ENCODE results near the gene MIF. TPM values are rescaled to one million over a fixed set of nuclear protein-coding genes. Genes with fewer than 3 reads are reported as not detected.

MIF gene
- total RNA-seq, 2 experiments from 2014 or later, result 836 to 882 TPM

- ChIA-PET CTCF (no interaction called here), POLR2A (interaction anchor here (0.9 kb wide), 1 partner anchor 30 kb away, joined by 3 read pairs; no protein-coding TSS in a partner anchor)
- H3K27me3 Mint-ChIP-seq, result no peaks in the 10 kb centered on the region
Measured at GRCh38 chr22:23883658-23884057, 10.5 kb upstream of the MIF start.

GRCh38 chr22:23884140-23884539 is 10.0 kb upstream of the MIF start:
- DNase-seq, result no peak
- Mint-ChIP-seq H3K27ac (no peak overlapping the region), H3K36me3 (ENCODE audit: low read depth) (no peaks in the 10 kb centered on the region), H3K27me3 (no peaks in the 10 kb centered on the region), H3K4me1 (no peaks in the 10 kb centered on the region), H3K4me3 (no peak overlapping the region), H3K9me3 (no peaks in the 10 kb centered on the region)
- ChIA-PET POLR2A (interaction anchor here (0.9 to 1.2 kb wide), 2 partner anchors 29 to 30 kb away, joined by 3 to 5 read pairs; no protein-coding TSS in a partner anchor), CTCF (interaction anchor here (1.7 kb wide), 1 partner anchor 10 kb away, joined by 11 read pairs; the partner anchor contains the start of gene MIF)

More at GRCh38 chr22:23883658-23884057, 10.5 kb upstream of the MIF start:
- no peak overlapping the region for H3K4me3 Mint-ChIP-seq
- no peaks in the 10 kb centered on the region for H3K4me1 Mint-ChIP-seq
- no peaks in the 10 kb centered on the region for H3K9me3 Mint-ChIP-seq
- DNase-seq, result no peak
- H3K36me3 Mint-ChIP-seq (ENCODE audit: low read depth), result no peaks in the 10 kb centered on the region
- H3K27ac Mint-ChIP-seq, result no peak overlapping the region

- Mint-ChIP-seq H3K4me3 (no peak overlapping the region), H3K27ac (no peak overlapping the region), H3K27me3 (no peaks in the 10 kb centered on the region), H3K9me3 (no peaks in the 10 kb centered on the region), H3K4me1 (peaks cover 14% of the 10 kb centered on the region), H3K36me3 (ENCODE audit: low read depth) (no peaks in the 10 kb centered on the region)
- POLR2A ChIA-PET, result interaction anchor here (0.7 to 1.4 kb wide), 2 partner anchors 9 to 43 kb away, joined by 3 to 4 read pairs; no protein-coding TSS in a partner anchor
- CTCF ChIA-PET, result interaction anchor here (0.6 kb wide), 1 partner anchor 433 kb away, joined by 4 read pairs; no protein-coding TSS in a partner anchor
- DNase-seq, result no peak
Measured at GRCh38 chr22:23888615-23889401, 5.4 kb upstream of the MIF start.

- Mint-ChIP-seq H3K27me3 (no peaks in the 10 kb centered on the region), H3K4me1 (peaks cover 15% of the 10 kb centered on the region), H3K9me3 (no peaks in the 10 kb centered on the region), H3K27ac (no peak overlapping the region), H3K4me3 (no peak overlapping the region), H3K36me3 (ENCODE audit: low read depth) (peaks cover 2% of the 10 kb centered on the region)
- no peak for DNase-seq
- CTCF ChIA-PET, result interaction anchor here (0.7 to 1.5 kb wide), 2 partner anchors 40 to 173 kb away, joined by 3 to 4 read pairs; no protein-coding TSS in a partner anchor
- POLR2A ChIA-PET, result interaction anchor here (1.0 kb wide), 1 partner anchor 24 kb away, joined by 6 read pairs; no protein-coding TSS in a partner anchor
Measured at GRCh38 chr22:23889620-23890019, 4.6 kb upstream of the MIF start.

- POLR2A ChIA-PET, result interaction anchor here (1.1 to 3.3 kb wide), 2 partner anchors 11 to 266 kb away, joined by 4 to 15 read pairs; no protein-coding TSS in a partner anchor
- DNase-seq, result no peak
- Mint-ChIP-seq H3K27me3 (no peaks in the 10 kb centered on the region), H3K27ac (peak overlapping the region; percentile 55), H3K4me3 (peak overlapping the region; percentile 34), H3K36me3 (ENCODE audit: low read depth) (peaks cover 20% of the 10 kb centered on the region), H3K9me3 (no peaks in the 10 kb centered on the region), H3K4me1 (peaks cover 26% of the 10 kb centered on the region)
- CTCF ChIA-PET, result no interaction called here
Measured at GRCh38 chr22:23891726-23892125, 2.5 kb upstream of the MIF start.

- Mint-ChIP-seq H3K9me3 (no peaks in the 10 kb centered on the region), H3K36me3 (ENCODE audit: low read depth) (peaks cover 24% of the 10 kb centered on the region), H3K4me1 (peaks cover 28% of the 10 kb centered on the region), H3K27ac (peak overlapping the region; percentile 55), H3K27me3 (no peaks in the 10 kb centered on the region), H3K4me3 (peak overlapping the region; percentile 34)
- DNase-seq, result no peak
- POLR2A ChIA-PET, result interaction anchor here (1.1 to 3.3 kb wide), 3 partner anchors 11 to 266 kb away, joined by 4 to 85 read pairs (median 15); no protein-coding TSS in a partner anchor
- CTCF ChIA-PET, result no interaction called here
Measured at GRCh38 chr22:23892130-23892529, 2.1 kb upstream of the MIF start.

- DNase-seq, result no peak
- Mint-ChIP-seq H3K27me3 (no peaks in the 10 kb centered on the region), H3K36me3 (ENCODE audit: low read depth) (peaks cover 29% of the 10 kb centered on the region), H3K4me1 (peaks cover 32% of the 10 kb centered on the region), H3K27ac (peak overlapping the region; percentile 99), H3K9me3 (no peaks in the 10 kb centered on the region), H3K4me3 (peak overlapping the region; percentile 95)
- ChIA-PET POLR2A (interaction anchor here (1.1 to 3.3 kb wide), 5 partner anchors 12 to 265 kb away, joined by 4 to 85 read pairs (median 15); partner anchors contain the start of gene SLC2A11), CTCF (interaction anchor here (2.7 kb wide), 1 partner anchor 34 kb away, joined by 30 read pairs; the partner anchor contains the start of gene SLC2A11)
Measured at GRCh38 chr22:23892706-23893105, 1.5 kb upstream of the MIF start.

- peaks cover 34% of the 10 kb centered on the region for H3K4me1 Mint-ChIP-seq
- ChIA-PET CTCF (interaction anchor here (1.0 to 2.7 kb wide), 19 partner anchors 8 to 306 kb away, joined by 3 to 31 read pairs (median 6); partner anchors contain the start of genes SLC2A11 and ZNF70), POLR2A (interaction anchor here (0.8 to 3.3 kb wide), 24 partner anchors 11 to 662 kb away, joined by 3 to 85 read pairs (median 4); partner anchors contain the start of genes CABIN1, CHCHD10, GUCD1 and SLC2A11)
- no peaks in the 10 kb centered on the region for H3K9me3 Mint-ChIP-seq
- H3K4me3 Mint-ChIP-seq, result peak overlapping the region; percentile 95
- peak overlapping the region; percentile 99 for H3K27ac Mint-ChIP-seq
- DNase-seq, result no peak
- H3K27me3 Mint-ChIP-seq, result no peaks in the 10 kb centered on the region
- H3K36me3 Mint-ChIP-seq (ENCODE audit: low read depth), result peaks cover 33% of the 10 kb centered on the region
Measured at GRCh38 chr22:23893121-23893944, 850 bp upstream of the MIF start.

GRCh38 chr22:23894710-23895598 is 771 bp downstream of the MIF start:
- Mint-ChIP-seq H3K27ac (peak overlapping the region; percentile 99), H3K36me3 (ENCODE audit: low read depth) (peaks cover 37% of the 10 kb centered on the region), H3K4me3 (peak overlapping the region; percentile 95), H3K27me3 (no peaks in the 10 kb centered on the region), H3K4me1 (peaks cover 34% of the 10 kb centered on the region), H3K9me3 (no peaks in the 10 kb centered on the region)
- DNase-seq, result peak; percentile 79
- CTCF ChIA-PET, result interaction anchor here (0.6 to 2.7 kb wide), 26 partner anchors 8 to 355 kb away, joined by 3 to 31 read pairs (median 5); partner anchors contain the start of genes CABIN1 and SLC2A11
- POLR2A ChIA-PET, result interaction anchor here (0.7 to 3.3 kb wide), 24 partner anchors 9 to 660 kb away, joined by 3 to 85 read pairs (median 4); partner anchors contain the start of genes CABIN1, CHCHD10, GUCD1 and SLC2A11

GRCh38 chr22:23895599-23896144 is 1.5 kb downstream of the MIF start:
- CTCF ChIA-PET, result no interaction called here

GRCh38 chr22:23896166-23896522 is 2.0 kb downstream of the MIF start:
- H3K4me3 Mint-ChIP-seq, result peak overlapping the region; percentile 95
- DNase-seq, result no peak
- peaks cover 34% of the 10 kb centered on the region for H3K4me1 Mint-ChIP-seq
- peaks cover 42% of the 10 kb centered on the region for H3K36me3 Mint-ChIP-seq (ENCODE audit: low read depth)
- no peaks in the 10 kb centered on the region for H3K27me3 Mint-ChIP-seq
- H3K27ac Mint-ChIP-seq, result peak overlapping the region; percentile 85
- H3K9me3 Mint-ChIP-seq, result no peaks in the 10 kb centered on the region
- ChIA-PET CTCF (no interaction called here), POLR2A (interaction anchor here (1.8 kb wide), 1 partner anchor 17 kb away, joined by 10 read pairs; no protein-coding TSS in a partner anchor)

More at GRCh38 chr22:23895599-23896144, 1.5 kb downstream of the MIF start:
- POLR2A ChIA-PET, result interaction anchor here (1.8 kb wide), 1 partner anchor 18 kb away, joined by 10 read pairs; no protein-coding TSS in a partner anchor
- no peaks in the 10 kb centered on the region for H3K9me3 Mint-ChIP-seq
- H3K4me3 Mint-ChIP-seq, result peak overlapping the region; percentile 95
- H3K4me1 Mint-ChIP-seq, result peaks cover 34% of the 10 kb centered on the region
- peaks cover 39% of the 10 kb centered on the region for H3K36me3 Mint-ChIP-seq (ENCODE audit: low read depth)
- no peak for DNase-seq
- no peaks in the 10 kb centered on the region for H3K27me3 Mint-ChIP-seq
- peak overlapping the region; percentile 85 for H3K27ac Mint-ChIP-seq

Measured in activated CD4-positive, alpha-beta memory T cell treated with anti-CD3 and anti-CD28 coated beads, Interleukin-2, amount 10 ng/mL, durations not matched to agents 7 days and 5 days (primary cell).